ENCODE measurements around the gene LRBA. TPM values are rescaled to one million over a fixed set of nuclear protein-coding genes. Genes with fewer than 3 reads are reported as not detected.
A peak's percentile ranks its signal among the peaks of the same experiment; 100 is the strongest.

Gene LRBA
- total and polyA plus RNA-seq, 9 of the 15 experiments (the other 6 are each of a cell fraction or from before 2014, with no cell fraction given), result 24.2 to 88.7 (median 59.7) TPM

GRCh38 chr4:150297861-150298474 is 717.1 kb downstream of the LRBA start (continued):
- TF ChIP-seq BRF2 (IDR thresholded peaks at IDR 0.05; ENCODE audit: borderline replicate concordance, insufficient read depth, insufficient read length) (no peak), HMGXB4 (CRISPR knock-in tag; IDR thresholded peaks at IDR 0.05) (no peak), ZNF280A (IDR thresholded peaks at IDR 0.05; ENCODE audit: low read depth, partially characterized antibody) (no peak), MTA3 (IDR thresholded peaks at IDR 0.05; ENCODE audit: borderline replicate concordance) (no peak), CHD1 (IDR thresholded peaks at IDR 0.05; ENCODE audit: low read length) (no peak), FOXP1 (CRISPR knock-in tag; IDR thresholded peaks at IDR 0.05) (no peak), TOE1 (IDR thresholded peaks at IDR 0.05; ENCODE audit: borderline replicate concordance) (0 out of 2 replicates have a peak, but pooled peaks have one; percentile 20), TOE1 (CRISPR knock-in tag; IDR thresholded peaks at IDR 0.05; ENCODE audit: borderline replicate concordance, low read depth) (no peak), RAD21 (CRISPR knock-in tag; conservative IDR thresholded peaks at IDR 0.05 in 1 of 2, IDR thresholded peaks at IDR 0.05 in 1 of 2) (peak; percentile 89 to 91), FOS (IDR thresholded peaks at IDR 0.05; ENCODE audit: extremely low read depth, insufficient read length) (no peak), HDAC3 (IDR thresholded peaks at IDR 0.05; ENCODE audit: borderline replicate concordance, partially characterized antibody) (no peak), MXI1 (IDR thresholded peaks at IDR 0.05; ENCODE audit: low read depth, low read length) (no peak), KDM5B (IDR thresholded peaks at IDR 0.05; ENCODE audit: insufficient replicate concordance, low read depth, low read length) (no peak), CTCF (IDR thresholded peaks at IDR 0.05 in 2 of 3, conservative IDR thresholded peaks at IDR 0.05 in 1 of 3; ENCODE audit: insufficient read depth in 2 of 3, low read depth in 1 of 3, low read length in 3 of 3) (peak; percentile 32 to 79 (median 53); a peak in 5 of 6 replicates), MCM7 (IDR thresholded peaks at IDR 0.05) (no peak), E2F3 (CRISPR knock-in tag; IDR thresholded peaks at IDR 0.05) (no peak), NR2F6 (CRISPR knock-in tag; IDR thresholded peaks at IDR 0.05) (no peak), MNT (conservative IDR thresholded peaks at IDR 0.05) (peak in 1 of 2 experiments; percentile 27; a peak in 1 of 4 replicates), ZNF436 (CRISPR knock-in tag; IDR thresholded peaks at IDR 0.05) (no peak)

Measured in K562 (cell line).